ENCODE results near the gene RPL19.

RPL19 gene

DNA sequence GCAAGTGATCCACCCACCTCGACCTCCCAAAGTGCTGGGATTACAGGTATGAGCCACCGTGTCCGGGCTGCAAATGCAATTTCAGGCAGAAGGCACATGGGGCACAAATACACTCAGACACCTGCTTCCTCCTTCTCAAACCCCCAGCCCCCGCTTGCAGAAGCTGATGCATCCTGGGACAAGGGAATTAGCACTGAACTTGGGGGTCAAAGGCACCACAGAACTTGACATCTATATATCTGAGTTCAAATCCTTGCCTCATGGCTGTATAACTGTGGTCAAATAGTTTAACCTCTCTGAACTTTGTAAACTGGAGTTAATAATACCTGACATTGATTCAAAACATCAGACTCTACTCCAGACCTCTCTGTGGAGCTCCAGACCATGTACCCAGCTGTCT, 30.0 kb upstream of the RPL19 start:
- CTCF ChIA-PET, result interaction anchor here (0.6 to 1.4 kb wide), 4 partner anchors 62 to 153 kb away, joined by 3 to 5 read pairs (median 4); no protein-coding TSS in a partner anchor

GRCh38 chr17:39170558-39170957, 29.5 kb upstream of the RPL19 start:
- CTCF ChIA-PET, result interaction anchor here (0.6 to 1.0 kb wide), 2 partner anchors 68 to 153 kb away, joined by 5 read pairs; no protein-coding TSS in a partner anchor
- TF ChIP-seq FOXK2 (IDR thresholded peaks at IDR 0.05), result no peak
- no peak for TF ChIP-seq CTBP1 (IDR thresholded peaks at IDR 0.05; ENCODE audit: borderline replicate concordance)
- TF ChIP-seq FOXA1 (IDR thresholded peaks at IDR 0.05), result no peak
- TF ChIP-seq HDGF (IDR thresholded peaks at IDR 0.05; ENCODE audit: borderline replicate concordance), result no peak
- no peak for TF ChIP-seq PKNOX1 (IDR thresholded peaks at IDR 0.05)
- no peak for TF ChIP-seq NFRKB (IDR thresholded peaks at IDR 0.05)
- no peak for TF ChIP-seq FOXM1 (IDR thresholded peaks at IDR 0.05; ENCODE audit: borderline replicate concordance)
- TF ChIP-seq ZNF384 (IDR thresholded peaks at IDR 0.05), result no peak
- no peak for TF ChIP-seq BHLHE40 (IDR thresholded peaks at IDR 0.05; ENCODE audit: borderline replicate concordance)
- TF ChIP-seq SUZ12 (IDR thresholded peaks at IDR 0.05), result no peak
- no peak for TF ChIP-seq L3MBTL2 (conservative IDR thresholded peaks at IDR 0.05)
- POLR2A ChIA-PET, result interaction anchor here (1.2 kb wide), 1 partner anchor 17 kb away, joined by 3 read pairs; no protein-coding TSS in a partner anchor
- DNase-seq (ENCODE audit: extremely low spot score), result no peak

More for the DNA sequence above, 30.0 kb upstream of the RPL19 start:
- DNase-seq (ENCODE audit: extremely low spot score), result no peak
- TF ChIP-seq FOXA1 (IDR thresholded peaks at IDR 0.05) (no peak), LEF1 (IDR thresholded peaks at IDR 0.05; ENCODE audit: borderline replicate concordance) (no peak), ZNF384 (IDR thresholded peaks at IDR 0.05) (no peak), SUZ12 (IDR thresholded peaks at IDR 0.05) (no peak), FOXK2 (IDR thresholded peaks at IDR 0.05) (no peak), TARDBP (IDR thresholded peaks at IDR 0.05) (no peak), L3MBTL2 (conservative IDR thresholded peaks at IDR 0.05) (no peak), FOXM1 (IDR thresholded peaks at IDR 0.05; ENCODE audit: borderline replicate concordance) (no peak), HDGF (IDR thresholded peaks at IDR 0.05; ENCODE audit: borderline replicate concordance) (no peak), PKNOX1 (IDR thresholded peaks at IDR 0.05) (no peak), ELF4 (IDR thresholded peaks at IDR 0.05) (no peak), NFRKB (IDR thresholded peaks at IDR 0.05) (no peak), BHLHE40 (IDR thresholded peaks at IDR 0.05; ENCODE audit: borderline replicate concordance) (no peak), CTBP1 (IDR thresholded peaks at IDR 0.05; ENCODE audit: borderline replicate concordance) (no peak), ARNT (IDR thresholded peaks at IDR 0.05) (no peak), SP1 (IDR thresholded peaks at IDR 0.05) (no peak)
- POLR2A ChIA-PET, result interaction anchor here (1.2 kb wide), 1 partner anchor 17 kb away, joined by 3 read pairs; no protein-coding TSS in a partner anchor

- POLR2A ChIA-PET, result no interaction called here
- CTCF ChIA-PET, result interaction anchor here (0.6 to 0.8 kb wide), 2 partner anchors 21 to 23 kb away, joined by 3 read pairs; no protein-coding TSS in a partner anchor
- DNase-seq (ENCODE audit: extremely low spot score), result no peak
- no peak for TF ChIP-seq ARNT (IDR thresholded peaks at IDR 0.05)
- no peak for TF ChIP-seq BHLHE40 (IDR thresholded peaks at IDR 0.05; ENCODE audit: borderline replicate concordance)
- no peak for TF ChIP-seq NFRKB (IDR thresholded peaks at IDR 0.05)
- TF ChIP-seq FOXK2 (IDR thresholded peaks at IDR 0.05), result no peak
- TF ChIP-seq FOXA1 (IDR thresholded peaks at IDR 0.05), result no peak
- no peak for TF ChIP-seq TARDBP (IDR thresholded peaks at IDR 0.05)
- TF ChIP-seq FOXM1 (IDR thresholded peaks at IDR 0.05; ENCODE audit: borderline replicate concordance), result no peak
- TF ChIP-seq ELF4 (IDR thresholded peaks at IDR 0.05), result no peak
- no peak for TF ChIP-seq CTBP1 (IDR thresholded peaks at IDR 0.05; ENCODE audit: borderline replicate concordance)
- TF ChIP-seq PKNOX1 (IDR thresholded peaks at IDR 0.05), result no peak
- TF ChIP-seq SUZ12 (IDR thresholded peaks at IDR 0.05), result no peak
- TF ChIP-seq HDGF (IDR thresholded peaks at IDR 0.05; ENCODE audit: borderline replicate concordance), result no peak
- no peak for TF ChIP-seq ZNF384 (IDR thresholded peaks at IDR 0.05)
- no peak for TF ChIP-seq LEF1 (IDR thresholded peaks at IDR 0.05; ENCODE audit: borderline replicate concordance)
- no peak for TF ChIP-seq SP1 (IDR thresholded peaks at IDR 0.05)
- no peak for TF ChIP-seq L3MBTL2 (conservative IDR thresholded peaks at IDR 0.05)
Measured at GRCh38 chr17:39171933-39172332, 28.1 kb upstream of the RPL19 start.

GRCh38 chr17:39173080-39173479, 27.0 kb upstream of the RPL19 start:
- TF ChIP-seq ARNT (IDR thresholded peaks at IDR 0.05) (no peak), ZNF384 (IDR thresholded peaks at IDR 0.05) (no peak), BHLHE40 (IDR thresholded peaks at IDR 0.05; ENCODE audit: borderline replicate concordance) (no peak), PKNOX1 (IDR thresholded peaks at IDR 0.05) (no peak), FOXK2 (IDR thresholded peaks at IDR 0.05) (no peak), L3MBTL2 (conservative IDR thresholded peaks at IDR 0.05) (no peak), LEF1 (IDR thresholded peaks at IDR 0.05; ENCODE audit: borderline replicate concordance) (no peak), SP1 (IDR thresholded peaks at IDR 0.05) (no peak), NFRKB (IDR thresholded peaks at IDR 0.05) (no peak), FOXA1 (IDR thresholded peaks at IDR 0.05) (no peak), HDGF (IDR thresholded peaks at IDR 0.05; ENCODE audit: borderline replicate concordance) (no peak), FOXM1 (IDR thresholded peaks at IDR 0.05; ENCODE audit: borderline replicate concordance) (no peak), SUZ12 (IDR thresholded peaks at IDR 0.05) (no peak), ELF4 (IDR thresholded peaks at IDR 0.05) (no peak), CTBP1 (IDR thresholded peaks at IDR 0.05; ENCODE audit: borderline replicate concordance) (no peak), TARDBP (IDR thresholded peaks at IDR 0.05) (no peak)
- no peak for DNase-seq (ENCODE audit: extremely low spot score)
- ChIA-PET CTCF (interaction anchor here (0.6 to 3.2 kb wide), 4 partner anchors 9 to 151 kb away, joined by 3 to 57 read pairs (median 4); no protein-coding TSS in a partner anchor), POLR2A (interaction anchor here (0.8 to 2.6 kb wide), 4 partner anchors 8 to 27 kb away, joined by 3 to 10 read pairs (median 6); partner anchors contain the start of gene RPL19)
